Mononuclear cell (primary cell): ENCODE measurements around the gene CDC42BPG. TPM values are rescaled to one million over a fixed set of nuclear protein-coding genes. Genes with fewer than 3 reads are reported as not detected.

Source experiments
- H3K27me3 ChIP-seq: 2 replicates; pipeline ENCODE4 v1.6.0; 2011; ENCODE audit warnings: low read length, control low read depth; ENCODE audit not compliant: insufficient read depth
- H3K4me1 ChIP-seq: 2 replicates; pipeline ENCODE4 v1.5.1; 2011; ENCODE audit warnings: mild to moderate bottlenecking, low read length, control low read depth; ENCODE audit not compliant: insufficient read depth
- H3K4me3 ChIP-seq: 2 replicates; pipeline ENCODE4 v1.5.1; 2011; ENCODE audit warnings: mild to moderate bottlenecking, low read length, moderate library complexity
- H3K9me3 ChIP-seq: 2 replicates; pipeline ENCODE4 v1.5.1; 2011; ENCODE audit warnings: low read depth, mild to moderate bottlenecking, control low read depth, low read length
- total RNA-seq: library from RNA; depleted of rRNA; stranded (reverse); fragments of >200 nt; gene quantifications from one replicate; pipeline ENCODE4 v1.2.3, GENCODE V29; 2012

Gene CDC42BPG
- total RNA-seq, 1 donor = 1.7 TPM

DNA sequence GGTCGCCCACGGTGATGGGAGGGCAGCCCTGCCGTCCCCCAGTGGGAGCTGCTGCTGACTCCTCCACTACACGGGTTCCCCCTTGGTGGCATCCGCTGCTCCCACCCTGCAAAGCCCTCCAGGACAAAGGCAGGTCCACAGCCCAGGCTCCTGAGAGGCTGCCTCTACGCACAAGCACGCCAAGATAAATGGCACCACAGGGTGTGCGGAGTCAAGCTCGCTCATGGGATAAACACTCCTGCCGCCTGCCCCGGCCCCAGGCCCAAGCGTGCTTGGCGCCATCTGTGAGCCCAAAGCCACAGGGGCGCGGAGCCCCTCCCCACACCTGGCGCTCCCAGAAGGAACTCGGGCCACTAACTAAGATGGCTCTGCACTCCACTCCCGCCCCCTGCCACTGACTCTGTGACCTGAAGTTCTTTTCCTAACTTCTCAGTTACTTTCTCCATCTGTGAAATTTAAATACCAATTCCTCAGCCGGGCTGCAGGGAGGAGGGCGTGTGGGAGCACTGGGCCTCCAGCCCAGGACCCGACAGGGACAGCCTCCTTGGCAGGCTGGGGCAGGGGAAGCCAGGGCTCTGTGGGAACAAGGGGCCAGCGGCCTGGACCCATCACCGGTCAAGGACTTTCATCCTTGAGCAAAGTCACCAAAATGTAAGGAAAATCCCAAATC lies 19.1 kb upstream of the CDC42BPG start:
- Histone ChIP-seq H3K4me3 (no peak overlapping the region), H3K4me1 (peaks cover 100% of the 10 kb centered on the region), H3K27me3 (no peaks in the 10 kb centered on the region), H3K9me3 (no peaks in the 10 kb centered on the region)

DNA sequence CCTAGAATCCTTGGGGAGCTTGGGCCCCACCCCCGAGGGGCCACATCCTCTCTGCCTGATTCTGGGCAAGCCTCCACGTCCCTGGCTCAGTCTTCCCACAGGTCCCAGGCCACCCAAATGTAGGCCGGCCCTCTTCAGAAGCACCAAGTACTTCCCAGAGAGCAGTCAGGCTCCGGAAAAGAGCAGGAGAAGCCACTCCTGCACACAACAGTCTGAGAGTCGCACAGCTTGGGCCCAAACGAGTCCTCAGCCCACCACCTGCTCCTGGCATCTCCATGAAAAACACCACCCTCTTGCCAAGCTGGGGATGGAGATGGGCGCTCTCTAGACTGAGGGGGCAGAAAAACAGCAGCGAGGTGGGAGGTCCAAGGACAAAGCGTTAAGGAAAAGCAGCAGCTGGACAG lies 18.5 kb upstream of the CDC42BPG start:
- H3K4me3 ChIP-seq = no peak overlapping the region
- H3K4me1 ChIP-seq = peaks cover 100% of the 10 kb centered on the region
- no peaks in the 10 kb centered on the region for H3K9me3 ChIP-seq
- no peaks in the 10 kb centered on the region for H3K27me3 ChIP-seq

DNA sequence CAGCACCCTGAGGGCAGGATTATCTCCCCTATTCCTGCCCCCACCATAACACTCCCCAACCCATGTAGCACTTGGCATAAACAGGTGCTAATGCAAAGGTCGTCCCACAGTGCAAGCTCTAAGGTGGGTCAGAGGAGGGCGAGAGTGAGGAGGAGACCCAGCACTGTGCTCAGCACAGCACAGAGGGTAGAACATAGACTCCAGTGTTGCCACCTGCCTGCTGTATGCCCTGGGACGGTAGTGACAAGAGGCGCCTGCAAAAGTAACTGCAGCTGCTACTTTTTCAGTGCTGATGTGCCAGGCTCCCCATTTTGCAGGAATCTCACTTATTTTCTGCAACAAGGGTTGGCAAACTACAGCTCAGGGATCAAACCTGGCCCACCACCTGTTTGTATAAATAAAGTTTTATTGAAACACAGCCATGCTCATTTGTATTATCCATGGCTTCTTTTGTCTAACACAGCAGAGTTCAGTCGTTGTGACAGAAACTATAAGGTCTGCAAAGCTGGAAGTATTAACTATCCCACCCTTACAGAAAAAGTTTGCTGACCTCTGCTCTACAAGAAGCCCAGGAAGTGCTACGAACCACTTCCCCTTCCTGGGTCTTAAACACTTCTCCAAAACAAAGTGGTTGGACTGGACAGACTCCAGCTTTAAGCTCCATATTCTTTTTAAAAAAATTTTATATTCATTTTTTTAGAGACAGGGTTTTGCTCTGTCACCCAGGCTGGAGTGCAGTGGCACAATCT lies 16.9 kb upstream of the CDC42BPG start:
- no peaks in the 10 kb centered on the region for H3K9me3 ChIP-seq
- H3K27me3 ChIP-seq = no peaks in the 10 kb centered on the region
- H3K4me1 ChIP-seq = peaks cover 100% of the 10 kb centered on the region
- H3K4me3 ChIP-seq = no peak overlapping the region

- H3K9me3 ChIP-seq = no peaks in the 10 kb centered on the region
- H3K4me1 ChIP-seq = peaks cover 100% of the 10 kb centered on the region
- H3K27me3 ChIP-seq = no peaks in the 10 kb centered on the region
- H3K4me3 ChIP-seq = no peak overlapping the region
Observed at GRCh38 chr11:64859542-64860414, 15.3 kb upstream of the CDC42BPG start.

GRCh38 chr11:64858467-64859263 lies 14.2 kb upstream of the CDC42BPG start:
- Histone ChIP-seq H3K4me3 (no peak overlapping the region), H3K9me3 (no peaks in the 10 kb centered on the region), H3K4me1 (peaks cover 100% of the 10 kb centered on the region), H3K27me3 (no peaks in the 10 kb centered on the region)

DNA sequence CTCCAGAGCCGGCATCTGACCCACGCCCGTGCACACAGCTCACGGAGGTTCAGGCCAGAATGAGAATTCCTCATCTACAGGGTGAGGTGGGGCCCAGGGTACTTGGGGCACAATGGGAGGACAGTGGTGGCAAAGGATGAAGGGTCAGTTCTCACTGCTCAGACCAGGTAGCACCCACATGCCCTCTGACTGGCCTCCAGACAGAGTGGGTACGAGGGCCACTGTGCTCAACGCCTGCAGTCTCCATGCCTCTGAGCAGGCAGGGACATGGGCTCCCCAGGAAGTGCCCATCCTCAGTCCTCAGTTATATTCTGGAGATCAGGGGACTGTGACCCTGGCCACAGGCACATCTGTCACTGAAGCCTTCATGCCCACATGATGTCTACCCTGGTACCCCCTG lies 13.0 kb upstream of the CDC42BPG start:
- no peak overlapping the region for H3K4me3 ChIP-seq
- peaks cover 100% of the 10 kb centered on the region for H3K4me1 ChIP-seq
- no peaks in the 10 kb centered on the region for H3K9me3 ChIP-seq
- H3K27me3 ChIP-seq = no peaks in the 10 kb centered on the region

DNA sequence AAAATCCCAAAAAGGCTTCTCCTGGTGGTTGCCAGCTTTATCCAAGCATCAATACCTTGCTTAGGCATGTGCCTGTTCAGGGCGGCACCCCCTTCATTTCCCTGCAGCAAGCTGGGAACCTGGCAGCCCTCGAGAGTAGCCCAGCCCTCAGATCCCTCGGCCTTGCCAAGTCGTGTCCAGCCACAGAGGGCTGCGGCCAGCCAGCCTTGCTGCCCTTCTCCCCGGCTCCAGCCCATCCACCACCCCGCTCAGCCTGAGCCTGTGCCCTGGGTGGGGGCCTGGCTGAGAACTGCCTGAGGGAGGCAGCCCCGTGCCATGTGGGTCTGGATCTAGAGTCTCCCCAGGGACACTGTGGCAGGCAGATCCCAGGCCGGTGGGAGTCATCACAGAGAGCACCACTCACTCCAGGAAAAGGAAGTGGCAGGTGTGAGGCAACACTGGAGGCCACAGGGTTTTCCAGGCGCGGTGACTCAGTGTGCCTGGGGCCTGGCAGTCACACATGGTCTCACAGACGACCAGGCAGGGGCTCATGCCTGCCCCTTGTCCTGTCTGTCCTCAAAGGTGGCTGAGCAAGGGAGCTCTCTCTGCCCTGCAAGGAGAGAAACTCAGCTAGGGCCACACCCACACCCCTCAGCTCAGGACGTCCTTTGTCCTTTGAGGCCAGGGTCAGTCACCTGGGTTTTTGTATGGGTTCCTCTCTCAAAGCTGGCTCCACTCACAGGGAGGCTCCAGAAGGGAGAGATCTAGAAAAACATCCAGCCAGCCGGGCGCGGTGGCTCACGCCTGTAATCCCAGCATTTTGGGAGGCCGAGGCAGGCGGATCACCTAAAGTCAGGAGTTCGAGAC lies 12.2 kb upstream of the CDC42BPG start:
- Histone ChIP-seq H3K9me3 (no peaks in the 10 kb centered on the region), H3K27me3 (no peaks in the 10 kb centered on the region), H3K4me1 (peaks cover 100% of the 10 kb centered on the region), H3K4me3 (no peak overlapping the region)

DNA sequence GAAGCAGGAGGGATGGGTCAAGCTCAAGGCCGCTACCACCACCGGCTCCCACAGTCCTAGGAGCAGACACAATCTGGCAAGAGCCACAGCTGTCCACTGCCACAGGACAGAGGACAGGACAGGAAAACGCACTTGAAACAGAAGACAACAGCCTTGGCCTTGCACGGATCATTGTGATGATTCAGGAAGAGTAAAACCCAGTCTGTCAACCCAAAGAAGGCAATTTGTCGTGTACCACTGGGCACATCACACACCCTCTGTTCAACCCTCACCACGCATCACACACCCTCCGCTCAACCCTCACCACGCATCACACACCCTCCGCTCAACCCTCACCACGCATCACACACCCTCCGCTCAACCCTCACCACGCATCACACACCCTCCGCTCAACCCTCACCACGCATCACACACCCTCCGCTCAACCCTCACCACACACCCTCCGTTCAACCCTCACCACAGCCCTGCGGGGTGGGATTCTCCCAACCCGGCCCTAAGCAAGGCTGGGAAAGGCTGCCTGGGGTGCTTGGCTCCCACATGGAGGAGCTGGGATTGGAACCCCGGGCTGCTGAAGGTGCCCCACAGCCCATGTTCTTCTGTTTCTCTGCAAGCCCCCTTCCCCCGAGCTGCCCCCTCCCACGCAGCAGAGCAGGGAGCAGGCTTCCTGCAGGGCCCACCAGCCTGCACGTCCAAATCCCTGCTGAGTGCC lies 11.3 kb upstream of the CDC42BPG start:
- Histone ChIP-seq H3K4me3 (no peak overlapping the region), H3K27me3 (no peaks in the 10 kb centered on the region), H3K4me1 (peaks cover 100% of the 10 kb centered on the region), H3K9me3 (no peaks in the 10 kb centered on the region)

- Histone ChIP-seq H3K4me3 (no peak overlapping the region), H3K27me3 (no peaks in the 10 kb centered on the region), H3K9me3 (no peaks in the 10 kb centered on the region), H3K4me1 (peaks cover 100% of the 10 kb centered on the region)
Observed at GRCh38 chr11:64854534-64855502, 10.4 kb upstream of the CDC42BPG start.

DNA sequence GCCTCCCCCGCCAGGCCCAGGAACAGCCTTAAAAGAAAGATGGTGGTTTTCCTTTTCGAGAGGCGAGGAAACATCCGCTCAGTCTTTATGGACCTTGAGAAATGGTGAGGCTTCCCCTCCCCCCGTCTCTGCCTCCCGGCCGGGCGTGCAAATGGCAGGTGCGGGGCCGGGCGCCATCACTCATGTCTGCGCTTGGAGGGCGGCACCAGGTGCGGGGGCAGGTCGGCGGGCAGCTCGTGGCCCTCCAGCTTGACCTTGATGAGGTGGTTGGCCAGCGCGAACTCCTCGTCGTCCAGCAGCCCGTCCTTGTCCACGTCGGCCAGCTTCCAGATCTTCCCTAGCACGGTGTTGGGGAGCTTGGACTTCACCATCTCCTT lies 9.7 kb upstream of the CDC42BPG start:
- no peaks in the 10 kb centered on the region for H3K9me3 ChIP-seq
- H3K4me1 ChIP-seq = peaks cover 100% of the 10 kb centered on the region
- H3K27me3 ChIP-seq = no peaks in the 10 kb centered on the region
- H3K4me3 ChIP-seq = no peak overlapping the region

- Histone ChIP-seq H3K4me1 (peaks cover 100% of the 10 kb centered on the region), H3K4me3 (no peak overlapping the region), H3K27me3 (no peaks in the 10 kb centered on the region), H3K9me3 (no peaks in the 10 kb centered on the region)
Observed at GRCh38 chr11:64853709-64854108, 9.3 kb upstream of the CDC42BPG start.

- no peaks in the 10 kb centered on the region for H3K27me3 ChIP-seq
- H3K9me3 ChIP-seq = no peaks in the 10 kb centered on the region
- peaks cover 100% of the 10 kb centered on the region for H3K4me1 ChIP-seq
- H3K4me3 ChIP-seq = no peak overlapping the region
Observed at GRCh38 chr11:64852804-64853509, 8.5 kb upstream of the CDC42BPG start.
